ENCODE data around the gene SGK1. TPM values are rescaled to one million over a fixed set of nuclear protein-coding genes. Genes with fewer than 3 reads are reported as not detected.
A peak's percentile ranks its signal among the peaks of the same experiment; 100 is the strongest.

SGK1 gene
- polyA plus RNA-seq, 1 of the 3 experiments (the other 2 are of a cell fraction), result 440 TPM

GRCh38 chr6:134128146-134128545, 189.8 kb downstream of the SGK1 start:
- Histone ChIP-seq H3K4me3 (ENCODE audit: low read depth in 2 of 2, low read length in 1 of 2) (no peak overlapping the region), H2AFZ (ENCODE audit: low read depth) (no peak overlapping the region), H4K20me1 (ENCODE audit: insufficient read depth) (no peaks in the 10 kb centered on the region), H3K27ac (ENCODE audit: low read depth in 2 of 2, low read length in 1 of 2) (no peak overlapping the region), H3K4me2 (no peak overlapping the region), H3K9ac (no peak overlapping the region), H3K9me3 (no peaks in the 10 kb centered on the region), H3K79me2 (ENCODE audit: insufficient read depth) (no peaks in the 10 kb centered on the region), H3K9me2 (no peaks in the 10 kb centered on the region), H3K27me3 (ENCODE audit: insufficient read depth) (no peaks in the 10 kb centered on the region), H3K4me1 (ENCODE audit: control insufficient read depth in 1 of 2, insufficient read depth in 2 of 2, low read depth in 1 of 2, low read length in 1 of 2) (no peaks in the 10 kb centered on the region), H3K36me3 (replicated peaks in 1 of 2; ENCODE audit: control insufficient read depth in 1 of 2, insufficient read depth in 2 of 2, low read length in 1 of 2) (no peaks in the 10 kb centered on the region), H3F3A (replicated peaks; ENCODE audit: insufficient read depth) (peaks cover 9% of the 10 kb centered on the region)
- ChIA-PET CTCF (interaction anchor here (0.6 to 1.1 kb wide), 4 partner anchors 29 to 709 kb away, joined by 3 read pairs; no protein-coding TSS in a partner anchor), POLR2A (no interaction called here)
- DNase-seq, result no peak
- no peak for TF ChIP-seq EZH2phosphoT487 (IDR thresholded peaks at IDR 0.05; ENCODE audit: borderline replicate concordance, low read depth)
- TF ChIP-seq FOXJ3 (CRISPR knock-in tag; IDR thresholded peaks at IDR 0.05), result no peak
- TF ChIP-seq NFIC (IDR thresholded peaks at IDR 0.05; ENCODE audit: borderline replicate concordance), result no peak
- TF ChIP-seq RXRA (IDR thresholded peaks at IDR 0.05; ENCODE audit: borderline replicate concordance, low read depth), result no peak
- TF ChIP-seq, protein P1, sequence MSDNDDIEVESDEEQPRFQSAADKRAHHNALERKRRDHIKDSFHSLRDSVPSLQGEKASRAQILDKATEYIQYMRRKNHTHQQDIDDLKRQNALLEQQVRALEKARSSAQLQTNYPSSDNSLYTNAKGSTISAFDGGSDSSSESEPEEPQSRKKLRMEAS (IDR thresholded peaks at IDR 0.05; ENCODE audit: low read depth), result no peak
- no peak for TF ChIP-seq RAD21 (IDR thresholded peaks at IDR 0.05; ENCODE audit: low read length)
- TF ChIP-seq TAF1 (IDR thresholded peaks at IDR 0.05; ENCODE audit: borderline replicate concordance, low read depth, low read length), result no peak
- no peak for TF ChIP-seq ELF1 (IDR thresholded peaks at IDR 0.05)
- 3% methylated on average over 1 of the region's 1 CpG for WGBS (ENCODE audit: low lambda C conversion rate)

DNA sequence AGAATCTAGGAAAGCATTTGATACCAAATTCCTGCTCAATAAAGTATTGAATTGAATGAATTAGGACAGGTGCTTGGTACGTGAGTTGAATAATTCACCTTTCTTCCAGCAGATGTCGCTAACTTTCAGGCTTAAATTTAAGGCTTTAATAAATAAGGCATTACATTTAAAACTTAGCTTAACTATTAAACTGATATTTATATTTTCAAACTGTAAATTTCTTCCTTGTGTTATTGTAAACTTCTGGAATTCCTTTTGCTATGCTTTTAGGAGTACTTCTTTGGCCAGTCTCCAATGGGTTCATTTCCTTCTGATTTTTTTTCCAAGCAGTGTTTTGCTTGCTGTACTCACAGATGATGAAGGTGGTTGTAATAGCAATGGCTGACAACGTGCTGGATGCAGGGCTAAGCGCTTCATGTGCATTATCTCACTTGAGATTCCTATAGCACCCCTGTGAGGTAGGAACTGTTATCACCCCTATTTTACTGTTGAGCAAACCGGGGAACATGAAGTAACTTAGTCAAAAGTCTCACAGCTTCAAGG, 194.2 kb downstream of the SGK1 start:
- H3K79me2 ChIP-seq (ENCODE audit: insufficient read depth), result no peaks in the 10 kb centered on the region
- CTCF ChIA-PET, result interaction anchor here (0.6 to 5.0 kb wide), 62 partner anchors 10 to 1150 kb away, joined by 3 to 53 read pairs (median 4); no protein-coding TSS in a partner anchor
- 0 out of 2 replicates have a peak overlapping the region, but pooled peaks have one; percentile 8 for H3K4me2 ChIP-seq
- no peaks in the 10 kb centered on the region for H3K9me3 ChIP-seq
- H3K4me1 ChIP-seq (ENCODE audit: control insufficient read depth in 1 of 2, insufficient read depth in 2 of 2, low read depth in 1 of 2, low read length in 1 of 2), result no peaks in the 10 kb centered on the region
- peak; percentile 45 for TF ChIP-seq SMC3 (IDR thresholded peaks at IDR 0.05; ENCODE audit: low read depth, low read length)
- TF ChIP-seq YY1 (IDR thresholded peaks at IDR 0.05; ENCODE audit: low read depth), result peak; percentile 71; the same call in 1 of the 2 replicates
- TF ChIP-seq, protein P1 (IDR thresholded peaks at IDR 0.05; ENCODE audit: low read depth), result peak; percentile 67; the same call in 1 of the 2 replicates
- TF ChIP-seq RCOR1 (IDR thresholded peaks at IDR 0.05; ENCODE audit: low read length), result no peak
- TF ChIP-seq CTCF (IDR thresholded peaks at IDR 0.05), result peak; percentile 86
- no peak for TF ChIP-seq CHD2 (IDR thresholded peaks at IDR 0.05; ENCODE audit: low read length, partially characterized antibody)
- peak; percentile 58 for TF ChIP-seq RAD21 (IDR thresholded peaks at IDR 0.05; ENCODE audit: low read length)
- H3K9ac ChIP-seq, result no peak overlapping the region
- no peak overlapping the region for H3K27ac ChIP-seq (ENCODE audit: low read depth in 2 of 2, low read length in 1 of 2)
- H4K20me1 ChIP-seq (ENCODE audit: insufficient read depth), result no peaks in the 10 kb centered on the region
- H3K27me3 ChIP-seq (ENCODE audit: insufficient read depth), result no peaks in the 10 kb centered on the region
- peaks cover 9% of the 10 kb centered on the region for H3F3A ChIP-seq (replicated peaks; ENCODE audit: insufficient read depth)
- POLR2A ChIA-PET, result no interaction called here
- no peaks in the 10 kb centered on the region for H3K9me2 ChIP-seq
- 18% methylated on average over 5 of the region's 5 CpGs for WGBS (ENCODE audit: low lambda C conversion rate)
- no peak overlapping the region; a peak in 1 of 4 replicates for H3K4me3 ChIP-seq (ENCODE audit: low read depth in 2 of 2, low read length in 1 of 2)
- H3K36me3 ChIP-seq (replicated peaks in 1 of 2; ENCODE audit: control insufficient read depth in 1 of 2, insufficient read depth in 2 of 2, low read length in 1 of 2), result no peaks in the 10 kb centered on the region
- peak; percentile 53 for DNase-seq
- peak overlapping the region; percentile 49 for H2AFZ ChIP-seq (ENCODE audit: low read depth)

All from SK-N-SH (cell line).